ENCODE results near the gene KCNJ15. TPM values are rescaled to one million over a fixed set of nuclear protein-coding genes. Genes with fewer than 3 reads are reported as not detected.

Gene KCNJ15
- total and polyA plus RNA-seq, 2 experiments from 2014 or later = not detected

DNA sequence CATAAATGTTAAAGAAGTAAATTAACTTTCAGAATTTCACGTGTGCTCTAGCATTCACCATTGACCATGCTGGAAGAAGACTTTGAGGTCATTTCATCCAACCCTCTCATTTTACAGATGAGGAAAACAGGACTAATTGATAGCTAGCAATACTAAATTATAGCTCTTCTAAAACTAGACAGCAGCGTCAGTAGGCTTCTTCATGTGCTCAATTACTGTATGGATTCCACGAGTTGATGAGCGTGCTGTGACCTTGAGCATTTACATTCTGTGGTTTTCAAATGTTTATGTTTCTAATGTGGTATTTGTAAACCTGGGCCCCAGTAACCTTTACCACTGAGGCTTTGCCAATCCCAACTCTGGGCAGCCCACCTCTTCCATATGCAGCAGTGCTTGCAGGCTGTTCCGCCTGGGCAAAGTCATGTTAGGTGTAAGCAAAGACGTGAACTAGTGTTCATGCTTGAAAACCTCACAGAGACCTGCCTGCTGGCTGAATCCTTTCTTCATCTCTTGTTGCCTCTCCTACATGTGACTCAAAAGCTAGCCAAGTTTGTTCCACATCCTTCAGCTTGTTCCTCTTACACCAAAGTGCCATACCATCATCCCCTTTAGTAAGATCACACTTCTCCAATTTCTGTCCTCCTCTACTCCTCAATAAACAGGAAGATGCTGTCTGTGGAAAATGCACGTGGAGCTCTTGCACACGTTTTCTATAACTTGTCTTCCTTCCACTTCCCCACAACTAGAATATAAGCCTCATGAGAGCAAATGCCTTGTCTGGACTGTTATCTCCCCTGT is 17.2 kb downstream of the KCNJ15 start (continued):
- TF ChIP-seq, protein P1, sequence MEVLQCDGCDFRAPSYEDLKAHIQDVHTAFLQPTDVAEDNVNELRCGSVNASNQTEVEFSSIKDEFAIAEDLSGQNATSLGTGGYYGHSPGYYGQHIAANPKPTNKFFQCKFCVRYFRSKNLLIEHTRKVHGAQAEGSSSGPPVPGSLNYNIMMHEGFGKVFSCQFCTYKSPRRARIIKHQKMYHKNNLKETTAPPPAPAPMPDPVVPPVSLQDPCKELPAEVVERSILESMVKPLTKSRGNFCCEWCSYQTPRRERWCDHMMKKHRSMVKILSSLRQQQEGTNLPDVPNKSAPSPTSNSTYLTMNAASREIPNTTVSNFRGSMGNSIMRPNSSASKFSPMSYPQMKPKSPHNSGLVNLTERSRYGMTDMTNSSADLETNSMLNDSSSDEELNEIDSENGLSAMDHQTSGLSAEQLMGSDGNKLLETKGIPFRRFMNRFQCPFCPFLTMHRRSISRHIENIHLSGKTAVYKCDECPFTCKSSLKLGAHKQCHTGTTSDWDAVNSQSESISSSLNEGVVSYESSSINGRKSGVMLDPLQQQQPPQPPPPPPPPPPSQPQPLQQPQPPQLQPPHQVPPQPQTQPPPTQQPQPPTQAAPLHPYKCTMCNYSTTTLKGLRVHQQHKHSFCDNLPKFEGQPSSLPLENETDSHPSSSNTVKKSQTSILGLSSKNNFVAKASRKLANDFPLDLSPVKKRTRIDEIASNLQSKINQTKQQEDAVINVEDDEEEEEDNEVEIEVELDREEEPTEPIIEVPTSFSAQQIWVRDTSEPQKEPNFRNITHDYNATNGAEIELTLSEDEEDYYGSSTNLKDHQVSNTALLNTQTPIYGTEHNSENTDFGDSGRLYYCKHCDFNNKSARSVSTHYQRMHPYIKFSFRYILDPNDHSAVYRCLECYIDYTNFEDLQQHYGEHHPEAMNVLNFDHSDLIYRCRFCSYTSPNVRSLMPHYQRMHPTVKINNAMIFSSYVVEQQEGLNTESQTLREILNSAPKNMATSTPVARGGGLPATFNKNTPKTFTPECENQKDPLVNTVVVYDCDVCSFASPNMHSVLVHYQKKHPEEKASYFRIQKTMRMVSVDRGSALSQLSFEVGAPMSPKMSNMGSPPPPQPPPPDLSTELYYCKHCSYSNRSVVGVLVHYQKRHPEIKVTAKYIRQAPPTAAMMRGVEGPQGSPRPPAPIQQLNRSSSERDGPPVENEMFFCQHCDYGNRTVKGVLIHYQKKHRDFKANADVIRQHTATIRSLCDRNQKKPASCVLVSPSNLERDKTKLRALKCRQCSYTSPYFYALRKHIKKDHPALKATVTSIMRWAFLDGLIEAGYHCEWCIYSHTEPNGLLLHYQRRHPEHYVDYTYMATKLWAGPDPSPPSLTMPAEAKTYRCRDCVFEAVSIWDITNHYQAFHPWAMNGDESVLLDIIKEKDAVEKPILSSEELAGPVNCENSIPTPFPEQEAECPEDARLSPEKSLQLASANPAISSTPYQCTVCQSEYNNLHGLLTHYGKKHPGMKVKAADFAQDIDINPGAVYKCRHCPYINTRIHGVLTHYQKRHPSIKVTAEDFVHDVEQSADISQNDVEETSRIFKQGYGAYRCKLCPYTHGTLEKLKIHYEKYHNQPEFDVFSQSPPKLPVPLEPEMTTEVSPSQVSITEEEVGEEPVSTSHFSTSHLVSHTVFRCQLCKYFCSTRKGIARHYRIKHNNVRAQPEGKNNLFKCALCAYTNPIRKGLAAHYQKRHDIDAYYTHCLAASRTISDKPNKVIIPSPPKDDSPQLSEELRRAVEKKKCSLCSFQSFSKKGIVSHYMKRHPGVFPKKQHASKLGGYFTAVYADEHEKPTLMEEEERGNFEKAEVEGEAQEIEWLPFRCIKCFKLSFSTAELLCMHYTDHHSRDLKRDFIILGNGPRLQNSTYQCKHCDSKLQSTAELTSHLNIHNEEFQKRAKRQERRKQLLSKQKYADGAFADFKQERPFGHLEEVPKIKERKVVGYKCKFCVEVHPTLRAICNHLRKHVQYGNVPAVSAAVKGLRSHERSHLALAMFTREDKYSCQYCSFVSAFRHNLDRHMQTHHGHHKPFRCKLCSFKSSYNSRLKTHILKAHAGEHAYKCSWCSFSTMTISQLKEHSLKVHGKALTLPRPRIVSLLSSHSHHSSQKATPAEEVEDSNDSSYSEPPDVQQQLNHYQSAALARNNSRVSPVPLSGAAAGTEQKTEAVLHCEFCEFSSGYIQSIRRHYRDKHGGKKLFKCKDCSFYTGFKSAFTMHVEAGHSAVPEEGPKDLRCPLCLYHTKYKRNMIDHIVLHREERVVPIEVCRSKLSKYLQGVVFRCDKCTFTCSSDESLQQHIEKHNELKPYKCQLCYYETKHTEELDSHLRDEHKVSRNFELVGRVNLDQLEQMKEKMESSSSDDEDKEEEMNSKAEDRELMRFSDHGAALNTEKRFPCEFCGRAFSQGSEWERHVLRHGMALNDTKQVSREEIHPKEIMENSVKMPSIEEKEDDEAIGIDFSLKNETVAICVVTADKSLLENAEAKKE (CRISPR knock-in tag; IDR thresholded peaks at IDR 0.05) = no peak
- TF ChIP-seq, protein P2, sequence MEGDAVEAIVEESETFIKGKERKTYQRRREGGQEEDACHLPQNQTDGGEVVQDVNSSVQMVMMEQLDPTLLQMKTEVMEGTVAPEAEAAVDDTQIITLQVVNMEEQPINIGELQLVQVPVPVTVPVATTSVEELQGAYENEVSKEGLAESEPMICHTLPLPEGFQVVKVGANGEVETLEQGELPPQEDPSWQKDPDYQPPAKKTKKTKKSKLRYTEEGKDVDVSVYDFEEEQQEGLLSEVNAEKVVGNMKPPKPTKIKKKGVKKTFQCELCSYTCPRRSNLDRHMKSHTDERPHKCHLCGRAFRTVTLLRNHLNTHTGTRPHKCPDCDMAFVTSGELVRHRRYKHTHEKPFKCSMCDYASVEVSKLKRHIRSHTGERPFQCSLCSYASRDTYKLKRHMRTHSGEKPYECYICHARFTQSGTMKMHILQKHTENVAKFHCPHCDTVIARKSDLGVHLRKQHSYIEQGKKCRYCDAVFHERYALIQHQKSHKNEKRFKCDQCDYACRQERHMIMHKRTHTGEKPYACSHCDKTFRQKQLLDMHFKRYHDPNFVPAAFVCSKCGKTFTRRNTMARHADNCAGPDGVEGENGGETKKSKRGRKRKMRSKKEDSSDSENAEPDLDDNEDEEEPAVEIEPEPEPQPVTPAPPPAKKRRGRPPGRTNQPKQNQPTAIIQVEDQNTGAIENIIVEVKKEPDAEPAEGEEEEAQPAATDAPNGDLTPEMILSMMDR (conservative IDR thresholded peaks at IDR 0.05; ENCODE audit: low read depth in 2 of 2) = no peak

DNA sequence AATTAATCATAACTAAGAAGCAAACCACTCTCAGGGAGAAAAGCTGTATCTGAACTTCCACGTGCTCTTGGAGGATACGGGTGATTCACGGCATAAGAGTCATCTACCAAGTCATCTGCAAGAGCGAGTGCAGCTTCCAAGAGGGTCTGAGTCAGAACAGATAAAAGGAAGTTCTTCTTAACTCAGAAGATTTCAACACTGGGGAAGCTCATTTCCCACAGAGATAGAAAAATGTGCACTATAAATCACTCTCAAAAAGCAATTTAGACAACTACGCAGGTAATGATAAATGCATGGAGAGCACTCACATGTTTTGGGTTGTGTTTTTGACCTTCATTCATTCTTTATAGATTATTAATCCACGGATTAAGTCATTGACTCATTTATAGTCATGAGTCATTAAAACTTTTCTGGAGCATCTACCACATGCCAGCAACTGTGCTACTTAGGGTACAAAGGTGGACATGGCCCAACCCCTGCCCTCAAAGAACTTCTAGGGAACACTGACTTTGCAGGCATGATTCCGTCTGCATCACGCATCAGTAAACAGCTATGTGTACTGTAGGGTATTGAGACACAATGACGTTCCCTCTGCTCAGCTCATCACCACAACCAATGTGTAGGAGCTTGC is 20.8 kb downstream of the KCNJ15 start:
- DNase-seq (ENCODE audit: low spot score) (no peak), ATAC-seq (no peak)
- no peaks in the 10 kb centered on the region for H3K9me3 Mint-ChIP-seq
- Histone ChIP-seq H4K20me1 (replicated peaks; ENCODE audit: insufficient read depth) (no peaks in the 10 kb centered on the region), H2AFZ (no peak overlapping the region), H3K9me2 (ENCODE audit: insufficient read depth) (peaks cover 19% of the 10 kb centered on the region; the same call in 1 of the 2 replicates), H3K4me2 (no peak overlapping the region), H3F3A (replicated peaks; ENCODE audit: low read depth) (no peaks in the 10 kb centered on the region), H3K79me2 (replicated peaks; ENCODE audit: insufficient read depth) (no peaks in the 10 kb centered on the region), H3K36me3 (ENCODE audit: insufficient read depth) (no peaks in the 10 kb centered on the region; the same call in 1 of the 2 replicates), H3K27ac (ENCODE audit: low read depth) (no peak overlapping the region), H3K27me3 (ENCODE audit: insufficient read depth) (no peaks in the 10 kb centered on the region), H3K4me1 (ENCODE audit: insufficient read depth) (no peaks in the 10 kb centered on the region), H3K4me3 (no peak overlapping the region)
- no peaks in the 10 kb centered on the region for H3K4me1 Mint-ChIP-seq
- no peaks in the 10 kb centered on the region for H3K27me3 Mint-ChIP-seq (ENCODE audit: insufficient read depth, low read depth, poor library complexity)
- no peak overlapping the region for H3K27ac Mint-ChIP-seq
- no peaks in the 10 kb centered on the region for H3K36me3 Mint-ChIP-seq (ENCODE audit: low read depth)
- H3K4me3 Mint-ChIP-seq = no peak overlapping the region
- TF ChIP-seq, protein P1 (CRISPR knock-in tag; IDR thresholded peaks at IDR 0.05) = no peak

All from GM23338 (cell line).